AG09319 (cell line): Measurements from ENCODE around the gene SPDYE18.
"Not testable (repeated sequence)": the region's sequence is repeated elsewhere in the genome, so short reads cannot be mapped to it uniquely, and the experiment has no call there.

Source experiments
- DNase-seq: peaks from one replicate; pipeline ENCODE4 v3.0.0-alpha.2; 2010; ENCODE audit warnings: low read depth; ENCODE audit errors: extremely low read depth

The SPDYE18 gene, protein sequence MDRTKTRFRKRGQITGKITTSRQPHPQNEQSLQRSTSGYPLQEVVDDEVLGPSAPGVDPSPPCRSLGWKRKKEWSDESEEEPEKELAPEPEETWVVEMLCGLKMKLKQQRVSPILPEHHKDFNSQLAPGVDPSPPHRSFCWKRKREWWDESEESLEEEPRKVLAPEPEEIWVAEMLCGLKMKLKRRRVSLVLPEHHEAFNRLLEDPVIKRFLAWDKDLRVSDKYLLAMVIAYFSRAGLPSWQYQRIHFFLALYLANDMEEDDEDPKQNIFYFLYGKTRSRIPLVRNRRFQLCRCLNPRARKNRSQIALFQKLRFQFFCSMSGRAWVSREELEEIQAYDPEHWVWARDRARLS

DNA sequence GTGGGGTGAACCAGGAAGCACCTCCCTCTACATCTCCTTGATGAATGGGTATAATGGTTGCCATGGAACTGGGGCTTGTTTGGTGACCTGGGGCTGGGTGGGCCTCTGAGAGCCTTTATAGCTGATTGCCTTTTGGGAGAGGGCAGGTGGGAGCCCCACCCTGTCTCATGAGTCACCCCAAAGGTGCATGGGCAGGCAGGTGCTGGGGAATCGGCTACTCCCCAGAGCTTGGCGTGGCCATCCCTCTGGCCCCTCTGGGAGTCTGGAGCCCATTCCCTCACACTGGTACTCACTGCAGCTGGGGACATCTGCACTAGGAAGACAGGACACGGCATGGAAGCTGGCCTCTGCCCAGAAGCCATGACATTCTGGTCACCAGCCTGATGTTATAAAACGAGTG lies at the start of gene SPDYE18:
SPDYE18 (minus strand) TSS at position 2 of the 400 bp plus-strand sequence. CDS start 2,046 bp downstream, outside the sequence.
- DNase-seq: not testable (repeated sequence)

DNA sequence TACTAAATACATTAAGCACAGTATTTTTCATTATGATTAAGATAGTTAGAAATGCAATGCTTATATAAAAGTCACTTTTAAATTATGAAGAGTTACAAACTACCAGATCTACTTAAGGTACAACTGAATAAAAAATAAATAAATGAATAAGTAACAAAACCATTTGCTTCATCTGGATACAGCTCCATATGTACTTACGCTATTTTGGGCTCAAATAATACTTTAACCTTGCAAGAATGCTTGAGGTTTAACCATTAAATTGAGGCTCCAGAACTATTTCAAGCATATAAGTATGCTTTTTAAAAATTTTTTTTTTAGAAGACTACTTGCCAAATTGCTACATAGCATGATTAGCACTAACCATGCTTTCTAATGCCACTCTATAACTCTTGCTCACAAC lies 46.0 kb upstream of the SPDYE18 start:
- DNase-seq: not testable (repeated sequence)

DNA sequence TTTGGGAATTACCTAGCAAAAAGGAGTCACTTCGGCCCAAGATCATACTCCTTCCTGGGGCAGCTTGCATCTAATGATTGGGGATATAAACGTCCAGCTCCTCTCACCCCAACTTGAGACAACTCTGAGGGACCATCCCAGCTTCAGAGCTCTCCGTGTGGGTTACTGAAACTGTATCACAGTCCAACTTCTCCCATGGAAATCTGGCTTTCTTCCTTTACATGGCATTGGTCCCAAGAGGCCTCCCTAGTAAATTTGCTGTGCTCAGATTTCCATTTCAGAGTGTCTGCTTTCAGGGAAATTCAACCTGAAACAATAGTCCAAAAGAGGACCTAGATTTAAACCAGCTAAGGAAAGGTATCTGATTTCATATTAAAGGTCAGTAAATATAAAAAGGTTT lies 45.3 kb upstream of the SPDYE18 start:
- DNase-seq: not testable (repeated sequence)

DNA sequence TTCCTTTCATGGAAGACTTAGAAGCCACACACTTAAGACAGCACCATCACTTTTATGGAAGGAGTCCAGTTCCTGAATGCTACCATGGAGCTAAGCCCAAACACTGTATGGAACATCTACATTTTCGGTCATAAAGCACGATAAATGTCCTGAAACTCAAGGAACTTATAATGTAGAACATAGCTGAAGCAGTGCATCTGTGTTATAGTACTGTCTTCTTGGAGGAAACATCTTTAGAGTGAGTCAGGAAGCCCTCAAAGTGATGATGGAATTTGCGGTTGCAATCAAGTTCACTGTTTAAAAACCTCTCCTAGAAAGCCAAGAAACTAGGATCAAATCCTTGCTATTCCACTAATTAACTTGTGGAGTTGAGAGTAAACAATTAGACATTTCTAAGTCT lies 43.5 kb upstream of the SPDYE18 start:
- DNase-seq: not testable (repeated sequence)

DNA sequence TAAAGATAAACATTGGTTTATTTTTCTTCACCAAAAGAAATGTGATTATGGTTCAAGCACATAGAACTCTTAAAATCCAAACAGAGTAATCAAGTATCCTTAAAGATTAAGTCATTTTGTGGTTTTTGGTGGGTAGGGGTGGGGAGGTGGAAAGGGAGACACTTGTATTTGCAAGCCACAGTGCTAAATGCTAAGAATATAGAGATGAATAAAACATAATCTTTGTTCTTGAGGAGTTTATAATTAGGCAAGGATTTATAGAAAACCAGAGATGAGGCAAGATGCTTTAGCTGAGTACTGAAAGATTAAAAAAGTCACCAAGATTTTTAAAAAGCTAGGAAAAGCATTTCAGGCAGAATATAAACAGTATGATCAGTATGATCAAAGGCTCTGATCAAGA lies 40.3 kb upstream of the SPDYE18 start:
- DNase-seq: not testable (repeated sequence)

DNA sequence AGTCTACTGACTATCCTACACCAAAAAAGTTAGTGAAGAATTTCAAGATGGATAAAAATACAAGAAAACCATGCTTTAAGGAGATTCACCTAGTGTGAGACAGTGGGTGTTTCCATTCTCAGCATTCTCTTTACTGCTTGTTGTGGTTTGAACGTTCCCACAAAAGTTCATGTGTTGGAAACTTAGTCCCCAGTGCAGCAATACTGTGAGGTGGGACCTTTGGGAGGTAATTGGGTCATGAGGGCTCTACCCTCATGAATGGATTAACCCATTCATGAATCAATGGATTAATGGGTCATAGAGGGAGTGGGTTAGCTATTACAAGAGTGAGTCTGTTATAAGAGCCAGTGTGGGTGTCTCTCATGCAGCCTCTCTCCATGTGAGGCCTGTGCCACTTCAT lies 38.8 kb upstream of the SPDYE18 start:
- DNase-seq: not testable (repeated sequence)

DNA sequence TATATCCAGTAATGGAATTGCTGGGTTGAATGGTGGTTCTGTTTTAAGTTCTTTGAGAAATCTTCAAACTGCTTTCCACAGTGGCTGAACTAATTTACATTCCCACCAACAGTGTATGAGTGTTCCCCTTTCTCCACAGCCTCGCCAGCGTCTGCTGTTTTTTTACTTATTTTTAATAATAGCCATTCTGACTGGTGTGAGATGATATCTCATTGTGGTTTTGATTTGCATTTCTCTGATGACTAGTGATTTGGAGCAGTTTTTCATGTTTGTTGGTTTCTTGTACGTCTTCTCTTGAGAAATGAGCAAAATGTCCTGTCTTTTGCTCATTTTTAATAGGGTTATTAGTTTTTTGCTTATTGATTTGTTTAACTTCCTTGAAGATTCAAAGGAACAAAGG lies 38.1 kb upstream of the SPDYE18 start:
- DNase-seq: not testable (repeated sequence)

DNA sequence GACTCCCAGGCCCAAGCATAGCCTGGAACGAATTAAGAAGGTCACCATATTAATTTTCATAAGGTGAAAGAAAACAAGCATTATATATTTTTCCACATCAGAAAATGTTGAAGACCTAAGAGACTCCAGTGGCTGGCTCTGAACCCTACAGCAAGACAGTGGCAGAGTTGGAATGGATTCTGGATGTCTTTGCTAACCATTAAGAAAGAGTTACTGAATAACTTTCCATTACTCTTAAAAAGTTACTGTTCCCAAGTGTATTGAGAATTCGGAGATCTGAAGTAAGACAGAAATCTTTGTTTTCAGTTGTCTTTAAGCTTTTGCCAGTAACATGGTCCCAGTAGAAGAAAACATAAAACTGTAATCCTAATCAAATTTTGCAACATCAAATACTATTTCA lies 29.9 kb upstream of the SPDYE18 start:
- DNase-seq: not testable (repeated sequence)

DNA sequence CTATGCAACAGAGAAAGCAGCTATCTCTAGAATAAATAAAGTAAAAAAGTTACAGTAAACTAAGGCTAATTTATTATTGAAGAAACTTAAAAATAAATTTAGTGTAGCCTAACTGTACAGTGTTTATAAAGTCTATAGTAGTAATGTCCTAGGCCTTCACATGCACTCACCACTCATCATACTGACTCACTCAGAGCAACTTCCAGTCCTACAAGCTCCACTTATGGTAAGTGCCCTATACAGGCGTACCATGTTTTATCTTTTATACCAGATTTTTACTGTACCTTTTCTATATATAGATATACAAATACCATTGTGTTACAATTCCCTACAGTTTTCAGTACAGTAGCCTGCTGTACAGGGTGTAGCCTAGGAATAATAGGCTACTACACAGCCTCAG lies 19.8 kb upstream of the SPDYE18 start:
- not testable (repeated sequence) for DNase-seq

DNA sequence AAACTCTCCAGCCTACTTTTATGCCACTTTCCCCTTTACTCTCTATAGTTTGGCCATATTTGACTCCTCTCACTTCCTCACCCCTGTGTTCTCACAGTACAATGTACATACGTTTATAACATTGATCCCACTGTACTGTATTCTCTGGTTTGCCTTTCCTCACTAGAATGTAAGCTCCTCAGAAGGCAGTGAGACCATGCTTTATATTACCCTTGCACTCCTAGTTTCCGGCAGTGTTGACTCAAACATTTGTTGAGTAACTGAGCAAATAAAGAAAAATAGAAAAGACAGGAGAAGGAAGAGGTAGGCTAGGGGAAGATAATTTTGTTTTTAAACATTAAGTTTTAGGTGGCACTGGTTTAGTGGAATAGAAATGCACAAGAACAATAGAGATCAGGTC lies 17.9 kb upstream of the SPDYE18 start:
- DNase-seq: not testable (repeated sequence)

DNA sequence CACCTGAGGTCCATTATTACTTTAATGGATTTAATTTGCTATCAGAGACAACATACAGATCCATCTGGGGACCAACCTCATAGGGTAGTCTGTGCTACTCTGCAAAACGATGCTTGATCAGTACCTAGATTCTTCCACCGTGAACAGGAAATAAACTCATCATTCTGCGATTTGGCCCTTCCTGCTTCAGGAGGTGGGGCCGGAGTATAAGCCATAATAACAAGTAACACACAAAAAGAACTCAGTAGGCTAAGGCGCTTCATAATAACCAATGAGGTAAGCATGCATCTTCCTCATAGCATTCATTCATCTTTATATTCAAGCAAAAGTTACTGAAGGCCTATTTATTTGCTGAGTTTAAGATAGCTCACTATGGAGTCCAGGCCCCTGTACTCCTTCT lies 17.3 kb upstream of the SPDYE18 start:
- DNase-seq: not testable (repeated sequence)

DNA sequence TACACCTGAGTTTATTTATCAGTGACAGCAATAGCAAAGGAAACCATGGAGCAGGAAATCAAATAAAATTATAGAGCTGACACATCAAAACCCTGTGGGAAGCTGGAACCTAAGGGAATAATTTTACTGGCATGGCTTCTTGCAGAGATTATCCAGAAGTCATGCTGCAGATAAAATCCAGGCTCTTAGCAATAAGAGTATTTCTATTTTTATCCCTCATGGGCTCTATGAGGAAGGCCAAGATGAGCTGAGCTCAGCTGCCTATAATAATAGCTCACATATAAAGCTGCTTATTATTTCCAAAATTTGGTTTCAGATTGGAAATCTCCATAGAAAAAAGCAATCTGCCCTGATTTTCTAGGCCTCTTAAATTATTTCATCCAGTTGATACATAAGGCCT lies 16.8 kb upstream of the SPDYE18 start:
- not testable (repeated sequence) for DNase-seq

DNA sequence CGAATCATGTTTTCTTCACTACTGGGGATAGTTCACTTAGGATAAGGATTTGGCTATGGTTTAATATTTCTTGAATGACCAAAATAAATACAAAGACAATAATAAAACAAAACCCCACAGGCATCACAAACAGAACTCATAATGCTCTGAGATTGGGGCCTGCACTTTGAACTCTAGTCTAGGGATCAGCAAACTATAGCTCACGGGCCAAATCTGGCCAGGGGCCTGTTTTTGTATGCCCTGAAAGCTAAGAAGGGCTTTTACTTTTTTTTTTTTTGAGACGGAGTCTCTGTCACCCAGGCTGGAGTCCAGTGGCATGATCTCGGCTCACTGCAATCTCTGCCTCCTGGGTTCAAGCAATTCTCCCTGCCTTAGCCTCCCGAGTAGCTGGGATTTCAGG lies 14.7 kb upstream of the SPDYE18 start:
- not testable (repeated sequence) for DNase-seq

DNA sequence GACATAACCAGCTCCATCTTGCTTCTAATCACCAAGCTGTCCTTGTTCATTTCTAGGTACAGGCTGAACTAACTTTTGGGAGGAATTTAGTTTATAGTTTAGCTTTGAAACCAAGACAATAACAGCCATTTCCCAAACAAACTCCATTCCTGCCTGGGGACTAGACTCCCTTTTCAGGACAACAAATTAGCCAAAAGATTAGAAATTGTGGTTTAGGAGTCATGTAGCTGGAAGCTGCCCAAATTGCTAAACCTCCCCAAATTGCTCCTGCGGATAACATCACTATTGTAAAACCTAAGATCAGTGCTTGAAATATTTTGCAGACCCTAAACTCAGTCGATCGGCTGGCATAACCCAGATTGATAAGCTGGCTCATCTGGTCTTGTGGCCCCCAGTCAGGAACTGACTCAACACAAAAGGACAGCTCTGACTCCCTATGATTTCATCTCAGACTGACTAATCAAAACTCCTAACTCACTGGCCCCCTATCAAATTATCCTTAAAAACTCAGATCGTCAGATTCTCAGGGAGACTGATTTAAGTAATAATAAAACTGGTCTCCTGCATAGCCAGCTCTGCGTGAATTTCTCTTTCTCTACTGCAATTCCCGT lies 12.5 kb upstream of the SPDYE18 start:
- DNase-seq: not testable (repeated sequence)

DNA sequence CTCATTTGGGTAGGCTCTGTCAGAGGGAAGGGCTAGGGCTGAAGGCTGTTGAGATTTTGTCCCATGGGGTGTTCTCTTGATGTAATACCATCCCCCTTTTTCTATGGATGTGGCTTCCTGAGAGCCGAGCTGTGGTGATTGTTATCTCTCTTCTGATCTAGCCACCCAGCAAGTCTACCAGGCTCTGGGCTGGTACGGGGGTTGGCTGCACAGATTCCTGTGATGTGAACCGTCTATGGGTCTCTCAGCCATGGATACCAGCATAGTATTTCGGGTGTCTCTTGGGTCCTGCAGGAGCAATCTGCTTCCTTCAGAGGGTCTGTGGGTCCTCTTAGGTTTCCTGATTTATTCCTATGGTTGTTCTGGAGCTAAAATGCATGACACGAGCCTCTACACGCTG lies 8.8 kb upstream of the SPDYE18 start:
- not testable (repeated sequence) for DNase-seq

DNA sequence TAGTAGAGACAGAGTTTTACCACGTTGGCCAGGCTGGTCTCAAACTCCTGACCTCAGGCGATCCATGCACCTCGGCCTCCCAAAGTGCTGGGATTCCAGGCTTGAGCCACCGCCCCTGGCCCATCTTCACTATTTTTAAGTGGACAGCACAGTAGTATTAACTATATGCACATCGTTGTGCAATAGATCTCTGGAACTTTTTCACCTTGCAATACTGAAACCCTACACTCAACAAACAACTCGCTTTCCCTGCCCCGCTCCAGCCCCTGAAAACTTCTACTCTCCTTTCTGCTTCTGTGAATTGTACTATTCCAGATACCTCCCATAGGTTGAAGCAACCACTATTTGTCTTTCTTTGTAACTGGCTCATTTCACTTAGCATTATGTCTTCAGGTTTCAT lies 3.5 kb upstream of the SPDYE18 start:
- not testable (repeated sequence) for DNase-seq

DNA sequence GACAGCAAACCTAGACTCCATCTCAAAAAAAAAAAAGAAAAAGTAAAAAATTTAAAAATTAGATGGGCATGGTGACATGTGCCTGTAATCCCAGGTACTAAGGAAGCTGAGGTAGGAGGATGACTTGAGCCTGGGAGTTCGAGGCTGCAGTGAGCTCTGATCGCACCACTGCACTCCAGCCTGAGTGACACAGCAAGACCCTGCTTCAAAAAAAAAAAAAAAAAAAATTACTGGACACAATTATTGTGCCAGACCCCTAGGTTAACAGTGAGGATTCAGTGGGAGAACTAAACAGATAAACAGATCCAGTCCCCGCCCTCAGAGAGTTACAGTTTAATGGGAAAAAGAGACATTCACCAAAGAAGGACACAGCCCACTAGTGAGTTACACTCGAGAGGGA lies 1.4 kb upstream of the SPDYE18 start:
- DNase-seq: not testable (repeated sequence)

DNA sequence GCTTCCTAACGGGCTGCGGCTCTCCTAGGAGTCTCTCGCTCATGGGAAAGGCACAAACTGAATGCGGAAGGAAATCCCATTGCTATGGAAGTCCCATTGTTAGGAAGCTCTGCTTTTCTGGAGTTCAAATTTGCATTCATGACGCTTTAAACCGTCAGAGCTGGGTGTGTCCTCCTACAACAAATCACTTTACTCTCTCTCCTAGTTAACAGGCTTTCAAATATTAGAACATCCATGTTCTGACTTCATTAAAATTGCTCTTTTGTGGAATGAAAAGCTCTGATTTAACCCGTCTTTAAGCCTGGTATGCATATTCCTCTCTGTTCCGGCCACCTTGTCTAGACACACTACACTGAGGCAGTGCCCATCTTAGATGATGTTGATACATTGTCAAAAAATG lies 30.1 kb downstream of the SPDYE18 start, which contains the start of gene SPDYE17:
SPDYE17 (minus strand) TSS at position 101 of the 400 bp plus-strand sequence. CDS start 1,791 bp downstream, outside the sequence.
- DNase-seq: not testable (repeated sequence)

DNA sequence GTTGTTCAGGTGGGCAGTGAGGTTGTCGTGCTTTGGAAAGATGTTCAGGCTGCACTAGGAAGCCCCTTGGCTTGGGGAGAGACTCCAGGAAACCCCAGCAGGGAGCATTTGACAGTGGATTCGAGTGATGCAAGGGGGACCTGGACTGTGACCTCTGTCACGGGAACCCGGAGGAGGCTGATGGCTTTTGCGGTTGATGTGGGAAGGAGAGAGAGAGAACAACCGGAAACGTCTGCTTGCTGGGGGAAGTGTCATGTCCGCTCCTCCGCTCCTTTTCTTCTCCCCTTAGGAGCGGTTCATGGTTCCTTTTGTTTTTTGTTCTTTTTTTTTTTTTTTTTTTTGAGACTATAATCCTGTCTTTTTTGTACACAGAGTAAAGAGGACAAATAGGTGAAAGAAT lies 36.0 kb downstream of the SPDYE18 start:
- not testable (repeated sequence) for DNase-seq

DNA sequence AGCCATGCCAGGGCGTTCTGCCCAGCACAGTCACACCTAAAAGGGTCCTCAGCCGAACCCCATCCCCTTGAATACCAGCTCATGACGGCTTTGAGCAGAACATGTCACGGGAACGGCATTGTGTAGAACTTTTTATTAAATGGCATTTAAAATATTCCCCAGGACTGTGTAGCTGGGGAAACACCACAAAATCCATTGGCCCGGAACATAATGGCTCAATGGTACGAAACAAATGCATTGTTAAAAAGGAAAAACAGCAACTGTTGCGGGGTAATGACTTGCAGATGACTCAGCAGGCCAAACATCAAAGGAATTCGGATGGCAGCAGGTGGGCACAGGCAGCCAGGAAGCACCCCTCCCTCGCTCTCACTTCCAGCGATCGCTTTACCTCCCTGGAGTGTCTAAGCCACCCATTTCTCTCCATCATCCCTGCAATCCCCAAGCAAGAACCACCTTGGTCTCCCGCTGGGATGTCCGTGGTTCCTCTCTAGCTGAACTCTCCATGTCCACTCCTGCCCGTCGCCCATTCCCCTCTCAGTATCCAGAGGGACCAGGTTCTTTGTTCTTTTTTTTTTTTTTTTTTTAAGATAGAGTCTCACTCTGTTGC lies 52.2 kb downstream of the SPDYE18 start:
- DNase-seq: not testable (repeated sequence)

DNA sequence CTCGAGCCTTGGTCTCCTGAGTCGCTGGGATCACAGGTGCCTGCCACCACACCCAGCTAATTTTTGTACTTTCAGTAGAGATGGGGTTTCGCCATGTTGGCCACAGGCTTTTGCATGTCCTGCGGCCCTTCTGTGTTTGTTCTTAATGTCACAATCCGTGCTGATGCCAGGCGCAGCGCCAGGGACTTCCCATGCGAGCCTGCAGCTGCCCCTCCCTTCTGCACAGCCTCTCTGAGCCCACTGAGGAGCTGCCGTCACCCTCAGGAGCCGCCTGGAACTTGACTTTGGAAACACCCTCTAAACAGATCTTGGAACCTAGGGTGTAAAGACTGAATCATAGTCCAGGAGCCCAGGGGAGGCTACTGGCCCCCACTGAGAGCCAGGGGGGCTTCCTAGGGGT lies 54.4 kb downstream of the SPDYE18 start:
- not testable (repeated sequence) for DNase-seq
